ENCODE data around the gene TCEAL2.

- TF ChIP-seq ESRRA (IDR thresholded peaks at IDR 0.05; ENCODE audit: borderline replicate concordance, low read length) (no peak), PHF8 (IDR thresholded peaks at IDR 0.05; ENCODE audit: borderline replicate concordance, low read depth) (no peak), NR3C1 (IDR thresholded peaks at IDR 0.05) (no peak), PBX3 (IDR thresholded peaks at IDR 0.05) (no peak)
Measured at GRCh38 chrX:102115748-102116147, 9.7 kb upstream of the TCEAL2 start.
